GM21515 (cell line): ENCODE results near the gene FNDC3B.

Experiments
- ATAC-seq: cut with Tn5 transposase; IDR thresholded peaks from one replicate; pipeline ENCODE4 v1.9.1; 2021; ENCODE audit not compliant: unreplicated experiment

Gene FNDC3B

DNA sequence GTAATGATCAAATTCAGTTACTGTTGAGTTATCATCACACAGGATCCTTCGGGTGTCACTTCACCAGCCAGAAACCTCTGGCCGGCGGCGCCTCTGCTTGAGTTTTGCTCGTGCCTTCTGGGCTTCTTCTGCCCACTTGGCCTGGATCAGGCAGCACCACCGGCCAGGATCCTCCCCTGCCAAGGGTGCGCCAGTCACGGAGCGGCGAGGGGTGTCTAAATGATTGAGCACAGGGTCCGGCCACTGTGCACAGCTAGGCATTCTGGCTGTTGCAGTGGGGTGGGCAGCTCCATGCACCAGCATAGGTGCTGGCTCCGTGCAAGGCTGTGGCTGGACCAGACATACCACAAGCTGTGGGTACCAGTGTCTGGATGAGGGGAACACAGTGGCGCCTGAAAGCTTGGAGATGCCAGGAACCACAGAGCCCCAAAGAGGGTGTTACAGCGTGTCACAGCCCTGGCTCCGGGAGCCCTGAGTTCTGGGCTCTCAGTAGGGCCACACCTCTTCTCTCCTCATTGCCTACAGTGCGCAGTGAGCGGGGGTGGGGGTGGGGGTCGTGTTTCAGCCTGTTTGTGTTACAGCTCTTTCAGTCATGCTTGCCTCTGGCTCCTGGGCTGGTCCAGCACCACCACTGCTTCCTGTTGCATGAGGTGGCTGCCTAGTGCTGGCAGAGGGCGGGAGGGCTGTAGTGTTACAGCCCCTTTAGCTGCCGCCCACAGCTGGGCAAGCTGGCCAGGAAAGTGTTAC lies 169.4 kb downstream of the FNDC3B start:
- ATAC-seq: no peak

DNA sequence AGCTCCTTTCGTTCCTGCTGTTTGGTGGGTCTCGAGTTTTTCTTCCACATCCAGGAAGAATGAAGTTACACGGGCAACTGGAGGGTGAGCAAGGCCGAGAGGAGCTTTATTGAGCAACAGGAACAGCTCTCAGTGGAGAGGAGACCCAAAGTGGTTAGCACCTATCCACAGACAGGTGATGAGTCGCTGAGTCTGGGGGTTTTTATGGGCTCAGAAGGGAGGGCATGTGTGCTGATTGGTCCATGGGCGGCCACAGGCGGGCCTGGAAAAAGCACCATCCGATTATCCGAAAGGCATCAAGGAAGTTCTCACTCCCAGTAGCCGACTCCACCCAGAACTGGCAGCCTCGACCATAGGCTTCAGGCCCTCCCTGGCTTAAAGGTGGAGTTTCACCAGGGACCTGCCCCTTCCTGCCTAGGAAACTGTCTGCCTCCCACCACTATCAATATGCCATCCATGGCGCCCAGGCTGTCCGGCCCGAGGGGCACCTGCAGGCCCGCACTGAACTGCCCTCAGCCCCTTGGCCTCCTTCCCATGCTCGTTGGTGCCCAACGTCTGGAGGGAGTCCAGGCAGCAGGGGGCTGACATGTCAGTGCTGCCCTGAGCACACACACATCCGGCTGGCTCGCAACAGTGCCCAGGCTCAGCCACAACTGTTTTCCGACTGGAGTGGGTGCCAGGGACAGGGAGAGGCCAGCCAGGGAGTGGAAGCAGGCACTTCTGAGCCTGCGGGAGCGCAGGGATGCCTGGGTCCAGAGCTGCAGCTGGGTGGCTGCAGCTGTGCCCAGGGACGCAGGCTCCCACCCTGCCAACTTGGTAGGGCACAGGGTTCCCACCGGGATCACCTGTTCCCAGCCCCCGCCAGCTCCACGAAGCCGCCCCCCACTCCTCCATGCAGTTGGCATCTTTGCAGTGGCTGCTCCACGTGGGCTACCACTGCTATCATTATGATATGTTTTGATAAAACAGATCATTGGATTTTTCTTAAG lies 170.2 kb downstream of the FNDC3B start:
- ATAC-seq: no peak

DNA sequence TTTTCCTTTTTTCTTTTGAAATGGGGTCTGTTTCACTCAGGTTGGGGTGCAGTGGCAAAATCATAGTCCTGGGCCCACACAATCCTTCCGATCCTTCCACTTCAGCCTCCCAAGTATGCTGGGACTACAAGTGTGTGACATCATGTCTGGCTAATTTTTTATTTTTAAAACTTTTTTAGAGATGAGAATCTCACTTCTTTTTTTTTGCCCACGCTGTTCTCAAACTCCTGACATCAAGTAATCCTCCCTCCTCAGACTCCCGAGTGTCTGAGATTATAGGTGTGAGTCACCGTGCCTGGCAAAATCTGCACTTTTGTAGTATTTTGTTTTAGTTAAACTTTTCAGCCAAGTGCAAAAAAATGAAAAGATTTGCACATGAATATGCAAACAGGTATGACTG lies 171.0 kb downstream of the FNDC3B start:
- no peak for ATAC-seq

DNA sequence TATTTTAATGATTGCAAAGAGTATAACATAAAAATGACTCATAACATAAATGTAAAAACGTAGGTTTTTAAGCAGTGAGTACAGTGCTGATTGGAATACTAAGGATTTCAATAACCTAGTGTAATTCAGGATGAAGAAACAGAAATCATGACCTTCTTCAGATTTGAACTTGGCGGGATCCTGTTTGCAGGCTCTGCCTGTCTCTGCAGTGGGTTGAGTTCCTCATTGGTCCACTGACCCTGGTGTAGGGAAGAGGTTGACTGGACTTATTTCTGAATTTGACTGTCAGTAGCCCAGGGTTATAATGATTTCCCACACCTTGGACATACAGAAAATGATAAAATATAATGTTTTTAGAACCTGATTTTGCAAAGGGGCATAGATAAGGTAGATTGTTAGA lies 171.7 kb downstream of the FNDC3B start:
- ATAC-seq: no peak

DNA sequence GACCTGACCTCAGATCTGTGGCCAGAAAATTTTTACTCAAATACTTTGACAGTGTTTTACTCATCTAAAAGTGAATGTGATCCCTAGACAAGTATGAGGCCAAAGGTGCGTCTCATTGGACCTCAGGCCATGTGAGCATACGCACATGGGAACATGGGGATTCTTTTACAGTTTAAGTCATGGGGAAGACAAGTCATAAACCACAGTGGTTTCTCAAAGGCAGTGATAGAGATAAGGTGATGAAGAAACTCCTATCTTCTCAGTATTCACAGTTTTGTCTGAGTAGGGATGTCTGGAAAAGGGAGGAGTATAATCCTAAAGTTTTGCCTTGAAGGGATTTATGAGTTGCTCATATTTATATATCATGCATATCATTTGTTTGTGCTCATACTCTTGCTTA lies 173.8 kb downstream of the FNDC3B start:
- no peak for ATAC-seq

DNA sequence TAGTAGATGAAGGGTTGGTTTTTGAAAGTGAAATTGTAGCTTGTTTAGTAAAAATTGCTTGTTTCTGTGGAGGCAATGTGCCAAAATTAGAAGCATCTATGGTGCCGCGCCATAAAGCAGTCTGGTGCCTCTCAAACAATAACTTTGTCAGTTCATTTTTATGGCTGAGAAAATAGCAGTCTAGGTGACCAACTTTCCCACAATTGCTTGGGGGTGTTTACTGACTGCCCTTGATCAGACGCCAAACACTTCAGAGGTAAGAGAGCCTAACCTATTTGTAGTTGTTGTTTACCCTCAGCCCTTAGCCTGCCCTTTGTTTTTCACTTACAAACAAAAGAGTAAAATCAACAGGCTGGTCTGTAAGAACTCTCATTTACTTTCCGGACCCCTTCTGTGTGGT lies 174.5 kb downstream of the FNDC3B start:
- ATAC-seq: no peak

DNA sequence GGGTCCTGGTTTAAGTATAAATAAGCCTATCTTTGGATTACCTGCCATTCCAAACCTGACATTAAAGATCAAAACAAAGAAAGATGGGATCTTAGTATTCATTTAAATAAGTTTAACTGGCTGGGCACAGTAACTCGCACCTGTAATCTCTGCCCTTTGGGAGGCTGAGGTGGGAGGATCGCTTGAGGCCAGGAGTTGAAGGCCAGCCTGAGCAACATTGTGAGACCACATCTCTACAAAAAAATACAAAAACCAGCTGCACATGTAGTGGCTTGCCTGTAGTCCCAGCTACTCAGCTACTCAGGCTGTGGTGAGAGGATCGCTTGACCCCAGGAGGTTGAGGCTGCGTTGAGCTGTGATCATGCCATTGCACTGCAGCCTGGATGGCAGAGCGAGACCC lies 176.9 kb downstream of the FNDC3B start:
- ATAC-seq: no peak

DNA sequence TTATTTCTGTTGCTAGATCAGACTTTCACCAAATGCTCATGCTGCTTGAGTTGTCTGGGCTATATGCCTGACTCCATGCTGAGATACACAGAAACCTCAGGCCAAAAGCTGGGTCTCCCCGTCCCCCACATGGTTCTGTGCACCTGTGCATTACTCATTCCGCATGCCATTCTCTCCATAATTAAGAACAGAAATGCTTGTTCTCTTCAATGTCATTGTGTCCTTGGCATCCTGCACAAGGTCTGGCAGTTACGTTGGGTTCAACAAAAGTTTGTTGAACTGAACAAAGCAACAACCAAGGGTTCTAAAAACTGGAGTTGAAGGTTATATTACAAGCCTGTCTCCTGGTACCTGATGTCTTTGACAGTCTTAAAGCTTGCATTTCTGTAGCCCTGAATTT lies 177.5 kb downstream of the FNDC3B start:
- ATAC-seq: no peak

DNA sequence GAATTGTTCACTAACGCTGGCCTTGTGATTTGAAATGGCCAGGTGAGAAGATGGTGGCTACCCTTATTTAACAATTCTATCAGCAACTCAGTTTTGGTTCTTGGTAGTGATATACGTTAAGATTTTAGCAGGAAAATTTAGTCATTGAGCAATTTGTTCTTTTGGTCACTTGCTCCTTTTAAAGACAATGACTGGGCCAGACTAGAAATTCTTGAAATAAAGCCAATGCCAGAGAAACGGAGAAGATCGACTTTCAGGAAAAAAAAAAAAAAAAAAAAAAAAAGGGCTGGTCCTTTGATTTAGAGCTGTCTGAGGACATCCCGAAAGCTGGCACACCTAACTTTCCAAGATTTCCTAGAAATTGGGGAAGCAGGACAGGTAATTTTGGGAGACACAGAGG lies 178.5 kb downstream of the FNDC3B start:
- no peak for ATAC-seq

DNA sequence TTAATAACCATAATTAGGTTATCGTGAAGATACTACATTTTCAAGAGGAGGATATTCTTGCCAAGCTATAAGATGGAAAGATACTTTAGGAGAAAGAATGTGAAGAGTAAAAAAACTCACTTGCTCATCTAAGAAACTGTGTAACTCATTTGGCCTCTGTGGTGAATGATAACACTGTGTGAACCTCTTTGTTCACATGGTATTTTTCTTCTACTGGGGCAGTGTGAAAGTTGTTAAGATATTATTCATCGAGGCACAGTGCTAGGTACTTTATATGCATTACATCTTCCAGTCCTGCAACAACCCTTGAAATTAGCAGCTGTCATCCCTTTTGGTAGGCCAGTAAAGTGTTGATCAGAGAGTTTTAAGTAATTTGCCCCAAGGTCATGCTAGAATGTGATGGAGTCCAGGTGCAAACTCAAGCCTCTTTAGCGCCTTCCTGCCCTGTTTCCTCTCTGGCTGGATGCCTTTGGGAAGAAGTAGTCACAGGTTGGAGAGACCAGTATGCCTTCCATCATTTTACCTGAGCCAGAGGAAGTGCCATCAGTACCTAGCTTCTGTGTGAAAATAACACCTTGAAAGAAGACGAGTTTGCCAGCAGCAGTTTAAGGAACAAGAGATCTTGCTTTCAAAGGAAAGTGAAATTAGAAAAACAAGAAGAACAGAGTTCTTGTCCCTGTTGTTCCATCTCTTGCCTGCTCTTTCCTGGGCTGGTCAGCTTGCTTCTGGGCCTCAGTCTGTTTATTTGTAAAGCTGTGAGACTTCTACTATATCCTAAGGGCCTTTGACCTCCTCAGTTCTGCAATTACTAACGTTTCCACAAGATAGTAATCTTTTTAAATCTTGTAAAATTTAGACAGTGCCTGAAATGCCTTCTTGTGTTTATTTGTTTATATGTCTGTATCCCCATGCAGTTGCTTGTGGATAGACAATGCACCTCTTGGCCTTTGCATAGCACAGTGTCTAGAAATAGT lies 179.3 kb downstream of the FNDC3B start:
- no peak for ATAC-seq

DNA sequence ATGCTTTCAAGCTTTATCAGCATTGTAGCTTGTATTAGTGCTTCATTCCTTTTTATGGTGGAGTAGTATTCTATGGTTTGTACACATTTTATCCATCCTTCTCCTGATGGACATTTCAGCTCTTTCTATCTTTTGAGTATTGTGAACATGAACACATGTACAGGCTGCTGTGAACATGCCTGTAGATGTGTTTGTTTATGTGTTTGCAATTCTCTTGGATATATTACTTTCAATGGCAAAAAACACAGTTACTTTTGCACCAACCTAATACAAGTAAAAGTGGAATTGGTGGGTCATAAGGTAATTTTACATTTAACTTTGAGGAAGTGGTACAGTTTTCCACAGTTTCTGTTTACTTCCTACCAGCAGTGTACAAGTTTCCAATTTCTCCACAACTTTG lies 180.4 kb downstream of the FNDC3B start:
- ATAC-seq: no peak

DNA sequence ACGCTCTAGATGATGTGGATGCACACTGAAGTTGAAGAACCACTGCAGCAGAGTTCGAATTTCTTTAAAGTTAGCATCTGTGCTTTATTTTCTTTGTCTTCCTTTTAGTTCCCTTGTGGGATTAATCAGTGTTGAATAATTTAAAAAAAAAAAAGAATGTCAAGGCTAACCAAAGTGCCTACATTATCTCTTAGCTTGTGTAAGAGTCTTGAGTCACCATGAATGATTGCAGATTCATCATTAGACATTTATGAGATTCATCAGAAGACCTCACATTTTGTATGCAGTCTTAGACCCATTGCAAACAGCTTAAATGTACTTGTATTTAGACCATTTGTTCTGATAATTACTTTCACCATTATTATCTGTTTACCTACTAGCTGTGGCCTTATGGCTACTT lies 182.2 kb downstream of the FNDC3B start:
- ATAC-seq: no peak

DNA sequence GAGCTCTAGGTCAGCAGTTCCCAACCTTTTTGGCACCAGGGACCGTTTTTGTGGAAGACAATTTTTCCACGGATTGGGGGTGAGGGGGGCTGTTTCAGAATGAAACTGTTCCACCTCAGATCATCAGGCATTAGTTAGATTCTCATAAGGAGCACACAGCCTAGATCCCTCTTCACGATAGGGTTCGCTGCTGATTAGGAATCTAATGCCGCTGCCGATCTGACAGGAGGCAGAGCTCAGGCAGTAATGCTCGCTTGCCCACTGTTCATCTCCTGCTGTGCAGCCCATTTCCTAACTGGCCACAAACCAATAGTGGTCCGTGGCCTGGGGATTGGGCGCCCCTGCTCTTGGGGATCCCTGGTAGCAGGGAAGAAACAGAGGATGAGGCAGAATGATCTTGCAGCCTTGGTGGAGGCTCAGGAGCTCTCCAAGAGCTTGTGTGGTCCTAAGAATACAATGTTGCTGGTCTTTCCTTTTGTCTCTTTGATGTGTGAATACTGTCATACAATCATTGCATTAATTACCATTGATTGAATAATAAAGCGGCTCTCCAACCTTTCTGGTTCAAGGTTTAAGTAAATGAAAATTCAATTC lies 183.2 kb downstream of the FNDC3B start:
- no peak for ATAC-seq

DNA sequence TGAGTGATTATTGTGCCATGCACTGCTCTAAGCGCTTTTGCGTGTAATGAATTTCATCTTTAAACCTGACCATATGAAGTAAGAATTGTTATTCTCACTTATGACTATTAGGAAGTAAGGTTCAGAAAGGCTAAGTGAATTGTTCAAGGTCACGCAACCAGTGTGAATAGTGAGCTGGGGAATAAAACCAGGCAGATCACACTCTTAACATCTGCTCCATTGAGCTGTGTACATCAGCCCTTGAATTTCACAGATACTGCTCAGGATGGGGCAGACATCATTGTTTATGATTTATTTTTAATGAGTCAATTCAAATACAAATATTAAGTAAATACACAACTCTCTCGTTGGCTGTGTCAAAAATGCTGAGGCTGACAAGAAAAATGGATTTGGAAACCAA lies 184.5 kb downstream of the FNDC3B start:
- no peak for ATAC-seq

DNA sequence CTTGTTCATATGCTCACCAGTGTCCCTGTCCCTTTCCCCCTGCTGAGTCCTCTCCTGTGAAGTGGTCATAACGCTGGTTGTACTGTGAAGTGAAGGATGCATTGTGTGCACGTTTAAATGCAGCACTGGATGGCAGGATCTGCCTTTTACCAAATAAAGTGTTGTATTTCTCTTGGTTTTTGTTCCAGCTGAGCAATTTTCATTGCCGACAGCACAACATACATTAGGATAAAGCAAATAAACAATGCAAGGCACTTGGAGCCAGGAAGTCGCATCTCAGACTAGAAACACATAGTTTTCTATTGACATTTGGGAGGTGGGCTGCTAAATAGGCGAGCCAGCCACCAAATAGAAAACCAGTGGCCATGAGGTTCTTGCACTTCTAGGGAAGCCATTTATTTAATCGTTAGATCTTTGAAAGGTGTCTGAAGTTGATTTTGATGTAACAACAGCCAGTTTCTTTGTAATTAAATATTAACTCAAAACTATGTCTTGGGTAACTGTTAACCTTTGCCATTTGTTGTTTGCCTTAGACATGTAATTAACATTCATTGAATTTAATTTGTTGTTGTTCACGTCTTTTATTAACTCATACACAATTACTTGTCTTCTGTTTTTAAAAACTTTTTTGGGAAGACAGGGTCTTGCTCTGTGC lies 185.3 kb downstream of the FNDC3B start:
- ATAC-seq: no peak

DNA sequence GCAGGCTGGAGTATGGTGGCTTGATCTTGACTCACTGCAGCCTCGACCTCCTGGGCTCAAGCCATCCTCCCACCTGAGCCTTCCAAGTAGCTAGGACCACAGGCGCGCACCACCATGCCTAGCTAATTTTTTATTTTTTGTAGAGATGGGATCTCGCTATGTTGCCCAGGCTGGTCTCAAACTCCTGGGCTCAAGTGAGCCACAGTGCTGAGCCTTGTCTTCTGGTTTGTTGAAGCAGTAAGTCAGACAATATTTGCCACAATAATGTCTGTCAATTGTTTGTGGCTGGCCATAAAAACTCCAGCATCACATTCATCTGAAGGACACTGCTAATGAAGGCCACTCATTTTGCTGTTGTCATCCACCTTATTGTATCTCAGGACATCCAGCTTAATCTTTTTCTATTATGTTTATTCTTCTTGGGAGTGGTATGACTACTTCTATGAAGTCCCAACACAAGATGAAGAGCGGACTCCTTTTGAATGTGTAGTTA lies 185.9 kb downstream of the FNDC3B start:
- ATAC-seq: no peak

DNA sequence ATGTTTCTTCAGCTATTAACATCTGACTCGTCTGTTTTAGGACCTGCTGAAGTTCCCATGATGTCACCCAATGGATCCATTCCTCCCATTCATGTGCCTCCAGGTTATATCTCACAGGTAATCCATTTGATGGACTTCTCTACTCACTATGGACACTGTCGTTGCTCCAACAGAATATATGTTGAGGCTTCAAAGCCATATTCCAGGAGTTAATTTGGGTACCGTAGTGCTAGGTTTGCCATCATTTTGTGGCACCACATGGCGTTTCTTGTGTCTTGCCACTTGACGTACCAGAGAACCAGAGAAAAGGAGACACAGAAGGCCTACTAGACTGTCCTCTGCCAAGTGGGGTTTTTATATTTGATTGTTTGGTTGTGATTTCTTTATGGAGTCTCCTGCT lies 187.5 kb downstream of the FNDC3B start:
- no peak for ATAC-seq

DNA sequence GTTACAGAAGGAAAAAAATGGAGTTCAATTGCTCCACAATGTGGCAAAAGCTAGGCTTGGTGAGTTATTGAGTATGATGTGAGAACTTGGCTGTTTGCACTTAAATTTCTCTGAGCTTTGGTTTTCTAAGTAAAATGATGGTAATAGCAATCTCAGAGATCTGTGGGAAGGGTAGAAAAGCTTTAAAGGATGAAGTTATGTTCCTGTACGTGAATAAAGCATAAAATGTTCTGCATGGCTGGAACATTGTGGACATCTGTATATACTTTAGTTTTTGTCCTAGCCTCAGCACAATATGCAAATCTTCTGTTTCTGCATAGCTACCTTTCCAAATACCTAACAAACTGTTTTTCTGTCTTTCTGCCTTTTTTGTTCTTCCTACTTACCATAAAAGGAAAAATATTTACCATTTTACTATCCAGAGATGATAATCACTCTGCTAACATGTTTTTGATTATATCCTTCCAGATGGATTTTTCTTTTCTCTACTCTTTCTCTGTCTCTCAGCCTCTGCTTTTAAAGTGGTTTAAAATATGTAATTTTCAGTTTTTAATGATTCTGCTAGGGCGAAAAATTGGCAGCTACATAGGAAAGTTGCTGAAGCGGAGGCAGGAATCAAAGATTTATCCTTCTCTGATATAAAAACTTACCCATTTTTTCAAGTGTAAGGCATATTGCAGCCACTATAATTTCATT lies 188.1 kb downstream of the FNDC3B start:
- ATAC-seq: no peak

DNA sequence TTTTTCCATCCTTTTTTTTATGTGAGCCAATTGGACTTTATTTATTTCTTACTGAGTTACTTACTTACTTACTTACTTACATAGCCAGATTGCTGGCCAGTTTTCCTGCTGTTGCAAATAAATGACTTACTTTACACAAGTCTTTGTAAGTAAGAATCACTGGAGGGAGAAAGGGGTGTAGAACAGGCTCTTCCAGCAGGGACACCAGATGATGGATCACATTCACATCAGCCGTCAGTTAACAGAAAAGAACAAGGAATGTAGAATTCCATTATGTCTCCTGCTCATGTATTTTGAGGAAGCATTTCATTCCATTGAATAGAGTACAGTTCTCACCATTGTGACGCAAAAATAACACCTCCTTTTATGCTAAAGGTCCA lies 188.6 kb downstream of the FNDC3B start:
- no peak for ATAC-seq
